LNCaP clone FGC (cell line): ENCODE results near the gene TAP2.
A peak's percentile ranks its signal among the peaks of the same experiment; 100 is the strongest.
"Not testable (repeated sequence)": the region's sequence is repeated elsewhere in the genome, so short reads cannot be mapped to it uniquely, and the experiment has no call there.

Experiments used
- DNase-seq: peaks from one replicate; pipeline ENCODE4 v3.0.0-alpha.2; 2011; ENCODE audit warnings: low read depth
- H3K4me3 ChIP-seq: 2 replicates; pipeline ENCODE4 v1.5.1; 2011; ENCODE audit warnings: mild to moderate bottlenecking, low read depth, low read length, control low read depth
- CTCF ChIP-seq: IDR thresholded peaks from 2 replicates; pipeline ENCODE4 v1.5.1; 2012; ENCODE audit warnings: mild to moderate bottlenecking; ENCODE audit not compliant: control insufficient read depth, insufficient read depth; ENCODE audit errors: extremely low read depth

Gene TAP2

GRCh38 chr6:32838114-32838958, at the start of gene TAP2:
TSS of gene TAP2 (minus strand) at chr6:32838739. CDS start at chr6:32838233, 506 bp downstream.
- DNase-seq: peak; percentile 61
- TF ChIP-seq CTCF: peak; percentile 92
- H3K4me3 ChIP-seq: peak within 1 kb of the TSS; percentile 72

- H3K4me3 ChIP-seq: no peak overlapping the region
- no peak for TF ChIP-seq CTCF
- DNase-seq: no peak
Observed at GRCh38 chr6:32887616-32888015, 49.1 kb upstream of the TAP2 start.

- DNase-seq: no peak
- TF ChIP-seq CTCF: no peak
- H3K4me3 ChIP-seq: no peak overlapping the region
Observed at GRCh38 chr6:32886681-32887383, 48.3 kb upstream of the TAP2 start.

- TF ChIP-seq CTCF: peak; percentile 59
- peak; percentile 70 for DNase-seq
- no peak overlapping the region for H3K4me3 ChIP-seq
Observed at GRCh38 chr6:32885698-32886286, 47.3 kb upstream of the TAP2 start.

GRCh38 chr6:32883789-32884188, 45.2 kb upstream of the TAP2 start:
- no peak overlapping the region for H3K4me3 ChIP-seq

GRCh38 chr6:32882879-32883250, 44.3 kb upstream of the TAP2 start:
- no peak for DNase-seq
- TF ChIP-seq CTCF: no peak
- no peak overlapping the region for H3K4me3 ChIP-seq

More at GRCh38 chr6:32883789-32884188, 45.2 kb upstream of the TAP2 start:
- no peak for DNase-seq
- TF ChIP-seq CTCF: no peak

GRCh38 chr6:32880962-32881361, 42.4 kb upstream of the TAP2 start:
- H3K4me3 ChIP-seq, DNase-seq: not testable (repeated sequence)
